Endothelial cell of umbilical vein (primary cell): ENCODE data around the gene OR9Q1.

ENCODE experiments used
- CTCF ChIP-seq, 2 donors: IDR thresholded peaks; 1 replicate in 1 of 2; 2 replicates in 1 of 2; pipeline ENCODE4 v1.5.1; 2011; ENCODE audit warnings: low read length in 2 of 2, mild to moderate bottlenecking in 2 of 2, moderate library complexity in 2 of 2, control low read depth in 1 of 2, inconsistent platforms in 1 of 2, low read depth in 1 of 2; ENCODE audit not compliant: insufficient read depth in 1 of 2; ENCODE audit errors: extremely low read depth in 1 of 2
- EZH2 ChIP-seq: IDR thresholded peaks from 2 replicates; pipeline ENCODE4 v1.6.1; 2012; ENCODE audit warnings: borderline replicate concordance, low read depth, mild to moderate bottlenecking, moderate library complexity, low read length, inconsistent platforms; ENCODE audit not compliant: severe bottlenecking
- FOS ChIP-seq: IDR thresholded peaks from 2 replicates; pipeline ENCODE4 v1.6.1; 2011; ENCODE audit warnings: mild to moderate bottlenecking, low read length, moderate library complexity, borderline replicate concordance; ENCODE audit not compliant: insufficient read depth
- GATA2 ChIP-seq: IDR thresholded peaks from 2 replicates; pipeline ENCODE4 v1.7.0; 2011; ENCODE audit warnings: low read depth, mild to moderate bottlenecking, moderate library complexity, mixed read lengths, low read length; ENCODE audit not compliant: insufficient read length, insufficient read depth
- JUN ChIP-seq: IDR thresholded peaks from 2 replicates; pipeline ENCODE4 v1.6.1; 2011; ENCODE audit warnings: borderline replicate concordance, low read depth; ENCODE audit not compliant: insufficient read length, insufficient read depth
- MAX ChIP-seq: IDR thresholded peaks from 2 replicates; pipeline ENCODE4 v1.6.1; 2011; ENCODE audit not compliant: insufficient read depth, insufficient read length
- MYC ChIP-seq: IDR thresholded peaks from one replicate; pipeline ENCODE4 v1.6.1; 2011; ENCODE audit warnings: mild to moderate bottlenecking, low read depth, low read length
- POLR2A ChIP-seq: IDR thresholded peaks from 2 replicates; pipeline ENCODE4 v1.6.1; 2012; ENCODE audit warnings: low read depth, mild to moderate bottlenecking, control low read depth, low read length
- POLR2AphosphoS5 ChIP-seq: IDR thresholded peaks from 2 replicates; pipeline ENCODE4 v1.6.1; 2012; ENCODE audit warnings: low read depth, mild to moderate bottlenecking, control low read depth, low read length, moderate library complexity; ENCODE audit not compliant: insufficient read depth

DNA sequence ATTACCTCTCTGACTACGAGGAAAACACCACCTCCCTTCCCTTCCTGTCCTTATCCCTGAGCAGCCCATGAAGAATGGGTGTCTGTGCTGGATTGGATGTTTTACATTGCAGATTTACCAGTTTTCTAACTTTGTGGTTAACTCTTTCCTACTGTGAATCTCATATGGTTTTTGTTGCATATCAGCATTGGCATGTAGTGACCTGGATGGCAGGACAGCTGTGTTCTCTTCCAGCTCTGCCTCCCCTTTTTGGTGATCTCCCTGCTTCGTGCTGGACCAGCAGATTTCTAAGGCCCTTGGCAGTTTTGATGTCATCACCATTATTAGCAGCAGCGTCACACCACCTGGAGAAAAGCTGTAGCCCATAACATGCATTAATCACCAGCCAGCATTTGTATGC lies 33.8 kb downstream of the OR9Q1 start:
- TF ChIP-seq POLR2A: no peak
- TF ChIP-seq POLR2AphosphoS5: no peak
- no peak for TF ChIP-seq CTCF (IDR thresholded peaks at IDR 0.05; ENCODE audit: extremely low read depth in 1 of 2, insufficient read depth in 1 of 2, low read depth in 1 of 2, low read length in 2 of 2)
- no peak for TF ChIP-seq FOS
- no peak for TF ChIP-seq EZH2
- TF ChIP-seq MAX: no peak
- no peak for TF ChIP-seq MYC
- no peak for TF ChIP-seq JUN
- TF ChIP-seq GATA2: no peak
